ENCODE measurements around the gene GDF3. TPM values are rescaled to one million over a fixed set of nuclear protein-coding genes. Genes with fewer than 3 reads are reported as not detected.

GDF3 gene
- total RNA-seq, 1 donor from 2014 or later, result 0.32 TPM

DNA sequence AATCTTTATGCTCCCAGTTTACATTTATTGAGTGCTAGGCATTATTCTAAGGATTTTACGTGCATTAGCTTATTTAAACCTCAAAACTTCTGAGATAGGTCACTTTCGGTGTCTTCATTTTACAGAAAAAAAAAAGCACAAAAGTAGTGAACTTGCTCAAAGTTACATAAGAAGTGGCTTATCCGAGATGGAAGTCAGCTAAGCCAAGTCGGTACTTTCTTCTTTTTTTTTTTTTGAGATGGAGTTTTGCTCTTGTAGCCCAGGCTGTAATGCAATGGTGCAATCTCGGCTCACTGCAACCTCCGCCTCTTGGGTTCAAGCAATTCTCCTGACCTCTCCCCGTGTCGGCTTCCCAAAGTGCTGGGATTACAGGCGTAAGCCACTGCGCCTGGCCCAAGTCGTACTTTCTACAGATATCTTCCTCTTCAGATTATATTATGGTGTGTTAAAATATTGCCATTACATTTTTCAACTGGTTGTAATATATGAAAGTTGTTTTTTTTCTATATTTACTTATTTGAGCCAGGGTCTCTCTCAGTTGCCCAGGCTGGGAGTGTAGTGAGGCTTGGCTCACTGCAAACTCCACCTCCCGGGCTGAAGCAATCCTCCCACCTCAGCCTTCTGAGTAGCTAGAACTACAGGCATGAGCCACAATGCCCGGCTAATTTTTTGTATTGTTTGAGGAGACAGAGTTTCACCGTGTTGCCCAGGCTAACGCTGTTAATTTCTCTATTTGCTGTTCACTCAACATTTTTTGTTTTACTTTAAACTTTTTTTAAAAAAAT lies 24.6 kb upstream of the GDF3 start:
- intact Hi-C loops (cut with DNase I), result no loop called here
- H3K4me3 ChIP-seq, result no peak overlapping the region
- H3K27me3 ChIP-seq, result no peaks in the 10 kb centered on the region
- H3K27ac ChIP-seq, result no peak overlapping the region
- TF ChIP-seq, protein P1, sequence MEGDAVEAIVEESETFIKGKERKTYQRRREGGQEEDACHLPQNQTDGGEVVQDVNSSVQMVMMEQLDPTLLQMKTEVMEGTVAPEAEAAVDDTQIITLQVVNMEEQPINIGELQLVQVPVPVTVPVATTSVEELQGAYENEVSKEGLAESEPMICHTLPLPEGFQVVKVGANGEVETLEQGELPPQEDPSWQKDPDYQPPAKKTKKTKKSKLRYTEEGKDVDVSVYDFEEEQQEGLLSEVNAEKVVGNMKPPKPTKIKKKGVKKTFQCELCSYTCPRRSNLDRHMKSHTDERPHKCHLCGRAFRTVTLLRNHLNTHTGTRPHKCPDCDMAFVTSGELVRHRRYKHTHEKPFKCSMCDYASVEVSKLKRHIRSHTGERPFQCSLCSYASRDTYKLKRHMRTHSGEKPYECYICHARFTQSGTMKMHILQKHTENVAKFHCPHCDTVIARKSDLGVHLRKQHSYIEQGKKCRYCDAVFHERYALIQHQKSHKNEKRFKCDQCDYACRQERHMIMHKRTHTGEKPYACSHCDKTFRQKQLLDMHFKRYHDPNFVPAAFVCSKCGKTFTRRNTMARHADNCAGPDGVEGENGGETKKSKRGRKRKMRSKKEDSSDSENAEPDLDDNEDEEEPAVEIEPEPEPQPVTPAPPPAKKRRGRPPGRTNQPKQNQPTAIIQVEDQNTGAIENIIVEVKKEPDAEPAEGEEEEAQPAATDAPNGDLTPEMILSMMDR (IDR thresholded peaks at IDR 0.05), result no peak
- H3K4me1 ChIP-seq, result no peaks in the 10 kb centered on the region
- ATAC-seq, result no peak
- DNase-seq, result no peak
- no peaks in the 10 kb centered on the region for H3K9me3 ChIP-seq
- no peaks in the 10 kb centered on the region for H3K36me3 ChIP-seq

DNA sequence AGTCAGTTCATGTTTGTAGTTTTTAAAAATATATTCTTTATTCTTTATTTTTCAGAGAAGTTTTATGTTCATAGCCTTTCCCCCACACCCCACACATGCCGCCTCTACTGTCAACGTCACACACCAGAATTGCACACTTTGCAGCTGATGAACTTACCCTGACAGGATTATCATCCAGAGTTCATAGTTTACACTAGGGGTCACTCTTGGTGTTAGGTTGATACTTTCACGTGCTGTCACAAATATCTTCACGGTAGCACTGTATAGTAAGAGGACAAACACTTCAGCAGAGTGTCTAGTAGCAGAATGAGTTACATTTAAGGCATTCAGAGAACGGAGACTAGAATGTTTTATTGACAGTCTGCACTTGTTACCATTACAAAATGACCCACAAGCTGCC lies 20.8 kb upstream of the GDF3 start:
- Histone ChIP-seq H3K4me3 (no peak overlapping the region), H3K4me1 (no peaks in the 10 kb centered on the region), H3K27ac (no peak overlapping the region), H3K27me3 (no peaks in the 10 kb centered on the region), H3K9me3 (no peaks in the 10 kb centered on the region), H3K36me3 (no peaks in the 10 kb centered on the region)
- TF ChIP-seq, protein P1 (IDR thresholded peaks at IDR 0.05), result no peak
- peak; percentile 81 for ATAC-seq
- no peak for DNase-seq
- intact Hi-C loops (cut with DNase I), result no loop called here

DNA sequence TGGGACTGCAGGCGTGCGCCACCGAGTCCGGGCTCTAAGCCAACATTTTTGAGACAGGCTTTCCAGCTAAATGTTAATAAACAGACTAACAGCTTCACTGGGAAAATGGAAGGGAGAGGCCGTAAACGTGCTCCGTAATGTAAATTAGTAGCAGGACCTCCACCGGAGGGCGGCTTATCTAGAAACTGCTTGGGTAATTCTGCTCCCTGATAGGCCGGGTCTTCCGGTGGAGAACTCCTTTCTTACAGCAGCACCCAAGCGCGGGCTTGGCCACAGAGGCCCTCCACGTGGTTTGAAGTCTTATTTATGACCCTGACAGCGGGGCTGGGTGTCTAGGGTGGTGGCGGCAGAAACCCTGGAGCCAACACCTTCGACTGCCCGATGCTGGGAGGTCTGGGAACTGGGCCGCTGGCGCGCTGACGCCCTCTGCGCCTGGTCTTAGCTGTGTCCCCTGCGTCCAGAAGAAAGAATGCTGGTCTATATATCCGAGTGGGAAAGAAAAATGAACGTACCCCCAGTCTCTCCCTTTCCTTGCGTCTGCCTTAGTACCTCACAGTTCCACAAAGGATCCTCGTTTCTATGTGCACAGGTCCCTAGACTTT lies 17.4 kb upstream of the GDF3 start:
- H3K9me3 ChIP-seq, result no peaks in the 10 kb centered on the region
- intact Hi-C loops (cut with DNase I), result no loop called here
- TF ChIP-seq, protein P1 (IDR thresholded peaks at IDR 0.05), result no peak
- H3K4me1 ChIP-seq, result no peaks in the 10 kb centered on the region
- no peak overlapping the region for H3K4me3 ChIP-seq
- no peaks in the 10 kb centered on the region for H3K36me3 ChIP-seq
- DNase-seq (no peak), ATAC-seq (no peak)
- no peak overlapping the region for H3K27ac ChIP-seq
- no peaks in the 10 kb centered on the region for H3K27me3 ChIP-seq

DNA sequence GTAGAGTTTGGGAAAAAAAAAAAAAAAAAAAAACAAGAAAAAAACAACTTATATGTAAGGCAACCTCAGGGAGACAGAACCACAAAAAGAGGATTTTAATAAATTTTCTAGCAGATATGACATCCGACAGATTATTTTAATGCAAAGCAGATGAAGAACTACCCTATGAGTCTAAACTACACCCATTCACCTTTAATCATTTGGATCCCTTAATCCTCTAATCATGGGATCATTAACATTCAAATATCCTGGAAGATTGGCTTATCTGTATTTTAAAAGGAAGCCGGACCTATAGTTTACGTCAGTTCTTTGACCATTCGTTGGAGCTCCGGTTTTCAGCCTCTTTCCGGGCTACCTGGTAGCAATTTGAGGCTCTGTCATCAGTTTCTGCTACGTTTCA lies 15.6 kb upstream of the GDF3 start, which contains the start of gene DPPA3:
Gene DPPA3 (plus strand): TSS at position 301 of the 400 bp plus-strand sequence. CDS start 138 bp downstream, outside the sequence.
- Histone ChIP-seq H3K27ac (no peak within 1 kb of the TSS), H3K27me3 (no peaks in the 10 kb centered on the region), H3K36me3 (no peaks in the 10 kb centered on the region), H3K9me3 (no peaks in the 10 kb centered on the region), H3K4me3 (no peak within 1 kb of the TSS), H3K4me1 (no peaks in the 10 kb centered on the region)
- ATAC-seq (no peak), DNase-seq (no peak)
- intact Hi-C loops (cut with DNase I), result no loop called here
- TF ChIP-seq, protein P1 (IDR thresholded peaks at IDR 0.05), result no peak

DNA sequence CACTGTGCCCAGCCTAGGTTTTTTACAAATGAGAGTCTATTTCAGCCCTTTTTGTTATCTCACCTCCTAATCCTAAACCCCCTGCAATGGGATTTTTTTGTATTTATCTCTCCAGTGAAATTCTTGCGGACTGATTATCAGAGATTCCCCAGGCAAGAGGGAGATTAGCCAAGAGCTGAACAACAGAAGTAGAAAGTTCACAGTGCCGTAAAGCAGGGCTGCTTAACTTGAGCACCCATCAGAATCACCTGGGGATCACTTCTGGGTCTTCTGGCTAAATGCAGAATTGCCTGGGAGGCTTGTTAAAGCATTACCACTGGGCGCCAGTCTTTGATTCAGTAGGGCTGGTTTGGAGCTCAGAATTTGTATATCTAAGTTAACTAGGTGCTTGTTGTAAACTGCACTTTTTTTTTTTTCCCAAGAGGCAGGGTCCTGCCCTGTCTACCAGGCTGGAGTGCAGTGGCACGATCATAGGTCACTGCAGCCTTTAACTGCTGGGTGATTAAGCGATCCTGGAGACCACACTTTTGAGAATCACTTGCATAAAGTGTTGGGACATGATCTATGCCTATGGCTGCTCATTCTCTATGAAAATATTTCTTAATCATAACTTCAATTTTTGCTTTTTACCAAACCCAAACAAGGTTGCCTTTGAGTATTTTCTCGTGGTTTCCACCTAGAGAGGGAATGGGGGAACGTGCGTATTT lies 14.5 kb upstream of the GDF3 start:
- no peak overlapping the region for H3K4me3 ChIP-seq
- no peak overlapping the region for H3K27ac ChIP-seq
- intact Hi-C loops (cut with DNase I), result no loop called here
- H3K9me3 ChIP-seq, result no peaks in the 10 kb centered on the region
- no peaks in the 10 kb centered on the region for H3K27me3 ChIP-seq
- DNase-seq (no peak), ATAC-seq (no peak)
- H3K4me1 ChIP-seq, result no peaks in the 10 kb centered on the region
- TF ChIP-seq, protein P1 (IDR thresholded peaks at IDR 0.05), result no peak
- H3K36me3 ChIP-seq, result no peaks in the 10 kb centered on the region

Measured in upper lobe of right lung (tissue), 1 donor.